Placental epithelial cell (primary cell): ENCODE data around the gene UMPS. TPM values are rescaled to one million over a fixed set of nuclear protein-coding genes. Genes with fewer than 3 reads are reported as not detected.

Experiments
- small RNA-seq: library from RNA; depleted of rRNA; stranded (forward); fragments of <200 nt; gene quantifications from one replicate; pipeline ENCODE3, GENCODE V24; 2012
- total RNA-seq: library from RNA; depleted of rRNA; stranded (reverse); fragments of >200 nt; gene quantifications from 2 replicates; pipeline ENCODE4 v1.2.3, GENCODE V29; 2012

The UMPS gene
- 11.0 and 20.6 TPM in 2 replicates for total RNA-seq

DNA sequence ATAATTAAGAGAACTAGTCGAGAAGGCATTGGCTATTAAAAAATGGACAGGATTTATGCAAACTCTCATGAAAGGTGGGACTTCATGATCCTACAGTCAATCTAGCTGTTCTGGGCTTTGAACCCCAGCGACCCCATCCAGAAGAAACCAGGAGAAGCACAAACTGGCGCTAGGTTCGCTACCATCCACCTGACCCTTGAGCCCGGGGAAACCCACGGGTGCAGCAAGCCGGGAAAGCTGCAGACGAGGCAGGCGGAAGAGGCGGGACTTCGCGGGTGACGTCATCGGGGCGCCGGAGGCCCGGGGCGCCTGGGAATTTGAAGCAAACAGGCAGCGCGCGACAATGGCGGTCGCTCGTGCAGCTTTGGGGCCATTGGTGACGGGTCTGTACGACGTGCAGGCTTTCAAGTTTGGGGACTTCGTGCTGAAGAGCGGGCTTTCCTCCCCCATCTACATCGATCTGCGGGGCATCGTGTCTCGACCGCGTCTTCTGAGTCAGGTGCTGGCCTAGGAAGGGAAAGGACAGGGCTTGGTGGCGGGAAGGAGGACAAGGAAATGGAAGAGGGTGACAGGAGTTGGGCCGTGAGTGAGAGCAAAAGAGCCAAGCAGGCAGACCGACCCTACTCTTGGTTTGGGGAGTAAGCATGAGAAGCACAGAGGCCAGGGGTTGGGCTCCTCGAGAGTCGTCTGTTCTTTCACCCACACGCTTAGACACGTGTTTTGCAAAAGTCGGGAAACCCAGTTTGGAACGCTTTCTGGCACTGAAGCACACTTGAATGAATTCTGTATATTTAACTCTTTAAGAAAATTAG, at the start of gene UMPS:
UMPS (plus strand) TSS at position 324 of the 812 bp plus-strand sequence; CDS start at position 344, 20 bp downstream.

Small RNA genes within 50 kb of the gene (small RNA-seq; reads per million reads assigned to genes)
- 0.09 reads per million for gene MIR544B

Other genes with a start within 250 kb of the UMPS start
- 238 and 287 TPM in 2 replicates for gene ITGB5, start 156.9 kb downstream of the UMPS start, total RNA-seq
- not detected in 2 replicates for gene MUC13, start 204.3 kb downstream of the UMPS start, total RNA-seq